GM12873 (cell line): Measurements from ENCODE around the gene SAMD10.

Experiments
- CTCF ChIP-seq: IDR thresholded peaks from 2 replicates; pipeline ENCODE4 v1.5.1; 2012; ENCODE audit warnings: low read depth, mild to moderate bottlenecking, moderate library complexity, low read length, control low read depth; ENCODE audit not compliant: insufficient read depth; ENCODE audit errors: missing control alignments

SAMD10 gene

GRCh38 chr20:63962426-63963347, 16.8 kb downstream of the SAMD10 start:
- no peak for TF ChIP-seq CTCF

DNA sequence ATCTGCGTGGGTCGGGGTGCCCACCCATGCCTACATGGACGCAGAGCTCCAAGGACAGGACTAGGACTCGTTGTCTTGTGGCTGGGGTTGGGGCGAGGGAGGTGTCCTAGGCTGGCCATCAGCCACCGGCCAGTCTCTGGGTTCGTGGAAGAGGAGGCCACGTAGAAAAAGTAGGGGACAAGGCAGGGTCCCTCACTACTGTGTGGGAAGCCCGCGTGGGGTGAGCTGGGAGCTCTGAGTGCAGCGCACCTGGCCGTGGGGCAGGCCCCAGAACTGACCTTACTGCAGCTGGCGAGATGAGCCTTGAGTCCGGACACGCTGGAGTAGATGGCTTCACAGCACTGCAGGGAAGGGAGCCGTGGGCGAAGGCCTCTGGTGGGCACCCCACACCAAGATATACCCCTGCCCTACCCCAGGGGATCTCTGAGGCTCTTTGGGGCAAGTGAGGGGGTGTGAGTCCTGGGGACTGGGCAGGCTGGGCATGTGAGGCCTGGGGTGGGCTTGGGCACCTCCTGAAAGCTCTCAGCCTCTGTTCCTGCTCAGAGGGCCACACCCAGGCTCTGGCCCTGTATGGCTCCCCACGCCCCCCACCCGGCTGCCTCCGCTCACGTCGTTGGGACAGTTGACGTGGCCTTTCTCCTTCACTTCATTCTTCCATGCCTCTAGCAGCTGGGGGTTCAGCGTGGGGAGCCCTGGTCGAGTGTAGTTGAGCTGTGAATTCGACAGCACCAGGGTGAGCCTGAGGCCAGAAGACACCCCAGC, 17.6 kb downstream of the SAMD10 start:
- TF ChIP-seq CTCF: no peak

- no peak for TF ChIP-seq CTCF
Observed at GRCh38 chr20:63959699-63960075, 19.8 kb downstream of the SAMD10 start.

DNA sequence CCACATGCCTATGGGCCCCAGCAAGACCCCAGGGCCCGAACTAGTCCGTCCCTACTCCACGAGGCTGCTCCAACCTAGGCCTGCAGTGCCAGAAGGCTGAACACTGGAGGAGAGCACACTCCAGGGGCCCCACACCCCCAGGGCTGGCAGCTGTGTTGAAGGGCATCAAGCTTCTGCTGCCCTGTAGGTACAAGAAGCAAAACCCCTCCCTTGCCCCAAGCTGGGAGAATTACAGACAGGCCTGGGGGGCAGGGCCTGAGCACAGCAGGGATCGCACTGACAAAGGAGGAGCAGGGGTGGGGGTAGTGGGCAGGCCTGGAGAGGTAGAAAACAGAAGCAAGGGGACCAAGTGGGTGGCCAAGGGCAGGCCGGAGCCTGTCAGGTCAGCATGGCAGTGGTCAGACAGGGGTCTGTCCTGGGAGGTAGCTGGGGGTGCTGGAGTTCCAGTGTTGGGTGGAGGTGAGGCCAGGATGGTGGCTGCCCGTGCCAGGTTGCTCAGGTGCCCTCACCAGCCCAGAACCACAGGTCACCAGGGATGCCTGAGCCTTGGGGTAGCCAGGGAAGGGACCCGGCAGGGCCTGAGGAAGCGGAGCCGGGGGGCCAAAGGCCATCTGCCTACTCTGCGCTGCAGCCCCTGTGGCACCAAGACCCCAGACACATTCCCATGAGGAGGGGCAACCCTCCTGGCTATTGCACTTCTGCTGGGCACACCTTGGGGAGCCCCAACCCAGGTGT, 20.3 kb downstream of the SAMD10 start:
- TF ChIP-seq CTCF: no peak

- no peak for TF ChIP-seq CTCF
Observed at GRCh38 chr20:63958471-63958870, 21.0 kb downstream of the SAMD10 start.

- no peak for TF ChIP-seq CTCF
Observed at GRCh38 chr20:63957690-63958441, 21.6 kb downstream of the SAMD10 start.
